HUES6 (cell line): ENCODE results near the gene GAP43.
A peak's percentile ranks its signal among the peaks of the same experiment; 100 is the strongest.

Experiments
- H3K27ac ChIP-seq: 2 replicates; pipeline ENCODE4 v1.7.0; 2013; ENCODE audit warnings: low read depth, mild to moderate bottlenecking, low read length, inconsistent platforms
- H3K27me3 ChIP-seq: 2 replicates; pipeline ENCODE4 v1.6.1; 2013; ENCODE audit warnings: low read length; ENCODE audit not compliant: control insufficient read depth, insufficient read depth
- H3K36me3 ChIP-seq: 2 replicates; pipeline ENCODE4 v1.6.1; 2013; ENCODE audit warnings: low read length; ENCODE audit not compliant: control insufficient read depth, insufficient read depth
- H3K4me1 ChIP-seq: 2 replicates; pipeline ENCODE4 v1.6.1; 2013; ENCODE audit warnings: low read length; ENCODE audit not compliant: control insufficient read depth, insufficient read depth
- H3K4me3 ChIP-seq: 2 replicates; pipeline ENCODE4 v1.5.1; 2013; ENCODE audit warnings: low read depth, low read length
- H3K9ac ChIP-seq: one replicate; pipeline ENCODE4 v1.6.1; 2013; ENCODE audit warnings: mild to moderate bottlenecking, low read length
- H3K9me3 ChIP-seq: 2 replicates; pipeline ENCODE4 v1.6.1; 2013; ENCODE audit warnings: low read depth, low read length; ENCODE audit not compliant: control insufficient read depth, insufficient read depth

GAP43 gene

GRCh38 chr3:115602194-115602593 is 21.1 kb upstream of the GAP43 start:
- Histone ChIP-seq H3K27ac (no peak overlapping the region), H3K4me1 (no peaks in the 10 kb centered on the region), H3K36me3 (no peaks in the 10 kb centered on the region), H3K9me3 (peaks cover 4% of the 10 kb centered on the region; the same call in 1 of the 2 replicates), H3K9ac (no peak overlapping the region), H3K4me3 (no peak overlapping the region), H3K27me3 (no peaks in the 10 kb centered on the region)

GRCh38 chr3:115611630-115612029 is 11.7 kb upstream of the GAP43 start:
- H3K36me3 ChIP-seq, result no peaks in the 10 kb centered on the region
- no peak overlapping the region for H3K27ac ChIP-seq

GRCh38 chr3:115615001-115615814 is 8.1 kb upstream of the GAP43 start:
- Histone ChIP-seq H3K4me1 (peaks cover 19% of the 10 kb centered on the region), H3K4me3 (peak overlapping the region; percentile 26; the same call in 1 of the 2 replicates), H3K27ac (peak overlapping the region; percentile 85), H3K9ac (peak overlapping the region; percentile 47), H3K36me3 (no peaks in the 10 kb centered on the region), H3K27me3 (no peaks in the 10 kb centered on the region), H3K9me3 (no peaks in the 10 kb centered on the region; the same call in 1 of the 2 replicates)

More at GRCh38 chr3:115611630-115612029, 11.7 kb upstream of the GAP43 start:
- Histone ChIP-seq H3K27me3 (no peaks in the 10 kb centered on the region), H3K9me3 (no peaks in the 10 kb centered on the region; the same call in 1 of the 2 replicates), H3K4me3 (no peak overlapping the region), H3K4me1 (peaks cover 19% of the 10 kb centered on the region), H3K9ac (no peak overlapping the region)

- Histone ChIP-seq H3K27ac (no peak overlapping the region), H3K9me3 (no peaks in the 10 kb centered on the region), H3K9ac (no peak overlapping the region), H3K27me3 (no peaks in the 10 kb centered on the region), H3K36me3 (no peaks in the 10 kb centered on the region), H3K4me3 (no peak overlapping the region), H3K4me1 (peaks cover 19% of the 10 kb centered on the region)
Observed at GRCh38 chr3:115616461-115616860, 6.8 kb upstream of the GAP43 start.

GRCh38 chr3:115617591-115617990 is 5.7 kb upstream of the GAP43 start:
- peaks cover 19% of the 10 kb centered on the region for H3K4me1 ChIP-seq
- no peak overlapping the region for H3K9ac ChIP-seq

GRCh38 chr3:115624029-115624741 is 875 bp downstream of the GAP43 start:
- no peak overlapping the region for H3K27ac ChIP-seq
- H3K9ac ChIP-seq, result peak overlapping the region; percentile 56

More at GRCh38 chr3:115617591-115617990, 5.7 kb upstream of the GAP43 start:
- no peaks in the 10 kb centered on the region for H3K36me3 ChIP-seq
- no peak overlapping the region for H3K27ac ChIP-seq
- H3K27me3 ChIP-seq, result no peaks in the 10 kb centered on the region
- no peaks in the 10 kb centered on the region for H3K9me3 ChIP-seq
- no peak overlapping the region for H3K4me3 ChIP-seq

GRCh38 chr3:115624901-115625300 is 1.6 kb downstream of the GAP43 start:
- Histone ChIP-seq H3K27ac (no peak overlapping the region), H3K9ac (no peak overlapping the region), H3K36me3 (no peaks in the 10 kb centered on the region), H3K27me3 (peaks cover 4% of the 10 kb centered on the region; the same call in 1 of the 2 replicates), H3K4me3 (peak overlapping the region; percentile 78), H3K4me1 (peaks cover 34% of the 10 kb centered on the region), H3K9me3 (no peaks in the 10 kb centered on the region)

More at GRCh38 chr3:115624029-115624741, 875 bp downstream of the GAP43 start:
- no peaks in the 10 kb centered on the region for H3K9me3 ChIP-seq
- no peaks in the 10 kb centered on the region for H3K36me3 ChIP-seq
- peak overlapping the region; percentile 78 for H3K4me3 ChIP-seq
- H3K4me1 ChIP-seq, result peaks cover 34% of the 10 kb centered on the region
- H3K27me3 ChIP-seq, result peaks cover 4% of the 10 kb centered on the region; the same call in 1 of the 2 replicates

- Histone ChIP-seq H3K4me1 (peaks cover 34% of the 10 kb centered on the region), H3K36me3 (no peaks in the 10 kb centered on the region), H3K9me3 (no peaks in the 10 kb centered on the region), H3K9ac (no peak overlapping the region), H3K4me3 (peak overlapping the region; percentile 15; the same call in 1 of the 2 replicates), H3K27me3 (peaks cover 4% of the 10 kb centered on the region; the same call in 1 of the 2 replicates), H3K27ac (no peak overlapping the region)
Observed at GRCh38 chr3:115626006-115626409, 2.7 kb downstream of the GAP43 start.

- no peaks in the 10 kb centered on the region for H3K36me3 ChIP-seq
- H3K9ac ChIP-seq, result no peak overlapping the region
- H3K4me3 ChIP-seq, result no peak overlapping the region
- peaks cover 4% of the 10 kb centered on the region; the same call in 1 of the 2 replicates for H3K27me3 ChIP-seq
- H3K27ac ChIP-seq, result no peak overlapping the region
- peaks cover 34% of the 10 kb centered on the region for H3K4me1 ChIP-seq
- no peaks in the 10 kb centered on the region for H3K9me3 ChIP-seq
Observed at GRCh38 chr3:115626721-115627120, 3.4 kb downstream of the GAP43 start.

GRCh38 chr3:115627180-115628074 is 4.1 kb downstream of the GAP43 start:
- Histone ChIP-seq H3K4me1 (peaks cover 34% of the 10 kb centered on the region), H3K27me3 (peaks cover 4% of the 10 kb centered on the region; the same call in 1 of the 2 replicates), H3K27ac (no peak overlapping the region), H3K9ac (no peak overlapping the region), H3K9me3 (no peaks in the 10 kb centered on the region), H3K4me3 (no peak overlapping the region), H3K36me3 (no peaks in the 10 kb centered on the region)
